GM10266 (cell line): ENCODE results near the gene HSD3B7.

ENCODE experiments used
- DNase-seq: peaks from one replicate; pipeline ENCODE4 v3.0.0; 2012; ENCODE audit errors: extremely low spot score
- TF ChIP-seq, protein P1 (sequence below): IDR thresholded peaks from 2 replicates; pipeline ENCODE4 v1.5.1; 2012; ENCODE audit warnings: mild to moderate bottlenecking, low read depth; ENCODE audit not compliant: control insufficient read depth, insufficient read depth; ENCODE audit errors: missing control alignments

HSD3B7 gene

DNA sequence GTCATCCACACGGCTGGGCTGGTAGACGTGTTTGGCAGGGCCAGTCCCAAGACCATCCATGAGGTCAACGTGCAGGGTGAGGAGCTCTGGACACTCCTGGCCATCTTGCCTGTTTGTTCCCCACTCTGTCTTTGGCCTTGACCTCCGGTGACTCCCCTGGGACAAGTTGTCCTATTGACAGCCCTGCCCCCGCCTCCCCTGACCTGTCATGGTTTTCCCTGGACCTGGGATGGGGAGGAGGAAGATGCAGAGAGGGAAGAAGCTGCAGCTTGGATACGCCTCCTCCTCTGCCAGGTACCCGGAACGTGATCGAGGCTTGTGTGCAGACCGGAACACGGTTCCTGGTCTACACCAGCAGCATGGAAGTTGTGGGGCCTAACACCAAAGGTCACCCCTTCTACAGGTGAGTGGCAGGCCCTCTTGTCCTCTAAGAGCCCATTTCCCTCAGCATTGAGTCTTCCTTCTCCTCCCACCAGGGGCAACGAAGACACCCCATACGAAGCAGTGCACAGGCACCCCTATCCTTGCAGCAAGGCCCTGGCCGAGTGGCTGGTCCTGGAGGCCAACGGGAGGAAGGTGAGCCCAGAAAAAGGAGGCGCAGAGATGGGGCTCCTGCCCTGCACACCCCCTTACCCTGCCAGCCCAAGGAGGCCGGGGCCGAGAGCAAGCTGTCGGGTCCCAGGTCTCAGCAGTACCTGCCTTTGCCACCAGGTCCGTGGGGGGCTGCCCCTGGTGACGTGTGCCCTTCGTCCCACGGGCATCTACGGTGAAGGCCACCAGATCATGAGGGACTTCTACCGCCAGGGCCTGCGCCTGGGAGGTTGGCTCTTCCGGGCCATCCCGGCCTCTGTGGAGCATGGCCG, 1.4 kb downstream of the HSD3B7 start:
- DNase-seq, result no peak
- TF ChIP-seq, protein P1, sequence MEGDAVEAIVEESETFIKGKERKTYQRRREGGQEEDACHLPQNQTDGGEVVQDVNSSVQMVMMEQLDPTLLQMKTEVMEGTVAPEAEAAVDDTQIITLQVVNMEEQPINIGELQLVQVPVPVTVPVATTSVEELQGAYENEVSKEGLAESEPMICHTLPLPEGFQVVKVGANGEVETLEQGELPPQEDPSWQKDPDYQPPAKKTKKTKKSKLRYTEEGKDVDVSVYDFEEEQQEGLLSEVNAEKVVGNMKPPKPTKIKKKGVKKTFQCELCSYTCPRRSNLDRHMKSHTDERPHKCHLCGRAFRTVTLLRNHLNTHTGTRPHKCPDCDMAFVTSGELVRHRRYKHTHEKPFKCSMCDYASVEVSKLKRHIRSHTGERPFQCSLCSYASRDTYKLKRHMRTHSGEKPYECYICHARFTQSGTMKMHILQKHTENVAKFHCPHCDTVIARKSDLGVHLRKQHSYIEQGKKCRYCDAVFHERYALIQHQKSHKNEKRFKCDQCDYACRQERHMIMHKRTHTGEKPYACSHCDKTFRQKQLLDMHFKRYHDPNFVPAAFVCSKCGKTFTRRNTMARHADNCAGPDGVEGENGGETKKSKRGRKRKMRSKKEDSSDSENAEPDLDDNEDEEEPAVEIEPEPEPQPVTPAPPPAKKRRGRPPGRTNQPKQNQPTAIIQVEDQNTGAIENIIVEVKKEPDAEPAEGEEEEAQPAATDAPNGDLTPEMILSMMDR, result no peak

- TF ChIP-seq, protein P1, result no peak
- DNase-seq, result no peak
Observed at GRCh38 chr16:30987581-30988190, 2.7 kb downstream of the HSD3B7 start.

DNA sequence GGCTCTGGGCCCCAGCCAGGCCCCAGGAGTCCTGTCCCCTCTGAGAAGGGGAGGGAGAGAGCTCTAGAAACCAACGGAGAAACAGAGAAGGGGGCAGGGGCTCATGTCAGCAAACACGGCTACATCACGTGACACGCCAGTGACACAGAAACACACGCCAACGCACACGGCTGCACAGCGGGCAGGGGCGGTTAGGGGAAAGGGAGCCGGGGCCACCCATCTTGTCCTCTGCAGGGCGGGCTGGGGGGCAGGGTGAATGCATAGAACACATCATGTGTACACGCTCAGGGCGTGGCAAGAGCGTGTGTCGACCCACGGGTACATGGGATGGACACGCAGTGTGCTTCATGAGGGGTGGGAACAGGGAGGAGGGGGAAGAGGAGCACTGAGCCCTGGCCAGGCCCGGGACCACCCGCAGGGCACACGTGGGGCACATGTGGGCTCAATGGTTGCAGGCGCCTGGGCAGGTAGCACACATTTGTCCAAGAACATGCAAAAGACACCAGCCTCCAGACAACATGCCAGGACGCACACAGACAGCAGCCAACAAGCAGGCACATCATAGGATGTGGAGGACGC, 4.6 kb downstream of the HSD3B7 start:
- DNase-seq, result no peak
- TF ChIP-seq, protein P1, result no peak

DNA sequence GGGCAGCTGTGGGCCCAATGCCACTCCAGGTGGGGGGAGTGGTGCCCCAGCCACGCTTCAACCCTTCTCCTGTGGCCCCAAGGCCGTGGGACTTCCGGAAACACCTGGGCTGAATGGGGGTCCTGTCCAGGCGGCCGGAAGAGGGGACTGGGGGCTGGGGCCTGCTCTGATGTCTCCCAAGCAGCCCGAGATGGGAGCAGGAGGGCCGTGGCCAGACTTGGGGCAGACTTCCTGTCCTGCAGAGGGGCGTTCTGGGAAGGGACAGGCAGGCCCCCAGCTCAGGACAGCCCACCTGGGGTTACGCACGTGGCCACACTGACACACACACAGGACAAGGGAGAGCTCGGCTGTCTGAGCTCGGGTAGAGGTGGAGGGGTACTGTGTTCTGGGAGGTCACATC, 5.1 kb downstream of the HSD3B7 start:
- TF ChIP-seq, protein P1, result no peak
- DNase-seq, result no peak

DNA sequence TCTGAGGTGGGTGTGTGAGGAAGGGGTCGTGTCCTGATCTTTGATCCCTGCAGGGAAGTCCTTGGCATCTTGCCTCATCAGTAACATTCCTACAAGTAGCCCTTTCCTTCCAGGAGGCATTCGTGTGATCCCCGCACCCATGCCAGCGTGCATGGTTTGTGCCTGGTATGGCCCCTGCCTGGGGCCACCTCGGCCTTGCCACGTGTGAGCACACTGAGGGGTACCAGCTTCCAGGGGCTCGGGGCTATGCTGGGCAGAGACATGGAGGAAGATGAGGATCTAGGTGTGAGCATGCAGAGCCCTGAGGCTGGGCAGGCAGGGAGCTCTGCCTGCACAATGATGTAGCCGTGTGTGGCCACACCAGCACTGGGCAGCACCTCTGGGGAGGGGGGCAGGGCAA, 6.0 kb downstream of the HSD3B7 start:
- TF ChIP-seq, protein P1, result no peak

GRCh38 chr16:30992276-30992780, 7.3 kb downstream of the HSD3B7 start:
- DNase-seq, result no peak
- TF ChIP-seq, protein P1, result no peak

More for the DNA sequence above, 6.0 kb downstream of the HSD3B7 start:
- DNase-seq, result no peak
